Heart left ventricle (tissue), 16 donors: ENCODE measurements around the gene SFSWAP. TPM values are rescaled to one million over a fixed set of nuclear protein-coding genes. Genes with fewer than 3 reads are reported as not detected.

ENCODE experiments used
- ATAC-seq, 4 donors: fragments of 200-7000 bp; cut with Tn5 transposase; one replicate each; pipeline ENCODE4 v1.9.1; 2020 to 2022; ENCODE audit warnings: moderate library complexity in 4 of 4, mild to moderate bottlenecking in 3 of 4, moderate number of reproducible peaks in 1 of 4
- DNase-seq, 5 donors: peaks; one replicate each; pipeline ENCODE4 v3.0.0-alpha.2; 2020
- H3K27ac ChIP-seq, 12 donors: fragments of 200-600 bp; sonication (generic) in 4 of 12; one replicate each; pipeline versions ENCODE4 v1.5.0 to v1.8.0; 2016 to 2022; ENCODE audit warnings: mild to moderate bottlenecking in 2 of 12
- H3K27me3 ChIP-seq, 9 donors: fragments of 200-600 bp; sonication (generic) in 2 of 9; one replicate each; pipeline versions ENCODE4 v1.5.1 to v1.8.0; 2016 to 2022; ENCODE audit warnings: mild to moderate bottlenecking in 3 of 9
- H3K36me3 ChIP-seq, 9 donors: fragments of 200-600 bp; sonication (generic) in 2 of 9; one replicate each; pipeline versions ENCODE4 v1.5.0 to v1.8.0; 2018 to 2022; ENCODE audit warnings: mild to moderate bottlenecking in 2 of 9
- H3K4me1 ChIP-seq, 12 donors: fragments of 200-600 bp; sonication (generic) in 4 of 12; one replicate each; pipeline versions ENCODE4 v1.5.0 to v1.8.0; 2016 to 2022; ENCODE audit warnings: mild to moderate bottlenecking in 3 of 12
- H3K4me3 ChIP-seq, 12 donors: fragments of 200-600 bp; sonication (generic) in 4 of 12; one replicate each; pipeline versions ENCODE4 v1.5.0 to v1.8.0; 2017 to 2022; ENCODE audit warnings: mild to moderate bottlenecking in 9 of 12, moderate library complexity in 4 of 12
- H3K9me3 ChIP-seq, 12 donors: fragments of 200-600 bp; sonication (generic) in 4 of 12; one replicate each; pipeline versions ENCODE4 v1.5.0 to v1.8.0; 2016 to 2022; ENCODE audit warnings: mild to moderate bottlenecking in 1 of 12
- CTCF ChIP-seq, 12 donors: fragments of 200-600 bp; sonication (generic) in 4 of 12; IDR thresholded peaks; one replicate each; pipeline versions ENCODE4 v1.5.0 to v1.8.0; 2018 to 2022; ENCODE audit warnings: antibody characterized with exemption in 12 of 12, mild to moderate bottlenecking in 5 of 12
- POLR2A ChIP-seq, 2 donors: fragments of 450-650 bp; IDR thresholded peaks; one replicate each; pipeline ENCODE4 v1.6.1; 2017; ENCODE audit warnings: antibody characterized with exemption in 2 of 2, mild to moderate bottlenecking in 2 of 2, moderate library complexity in 2 of 2
- WGBS, 4 donors: extraction: QIAGEN DNeasy Blood & Tissue Kit in 2 of 4; methylation state at CpG; one replicate each; pipeline versions ENCODE4 v1.1.5 to v1.1.7; 2013 to 2018; 5-methylcytosine and 5-hydroxymethylcytosine counted together
- intact Hi-C, 10 donors: fragments of 100-400 bp; cut with DNase I; formaldehyde crosslinking; loops; one replicate each; pipeline versions ENCODE4 v1.11.1 to v1.14.2; 2022
- polyA plus RNA-seq, 2 donors: library from polyadenylated mRNA; stranded (reverse); fragments of 200-250 nt; gene quantifications; one replicate each; pipeline ENCODE4 v1.2.3, GENCODE V29; 2013
- total RNA-seq, 9 donors: library from RNA; depleted of rRNA in 2 of 9; stranded (reverse); fragments of >200 nt in 2 of 9; fragmentation: NEBNext Ultra II Directional in 3 of 9; extraction: Animal tissue kit (Norgen Biotek cat#: 25700) in 3 of 9; gene quantifications; one replicate each; pipeline versions ENCODE4 v1.1.0 to v1.2.4, GENCODE V29; 2016 to 2023
- donor health status: ischemic (EF 13 %, LVEDD 7.1; RV severe dilation, severe dysfunction).
- donor health status: healthy with polysubstance abuse.
- donor health status: DM: no; HTN: yes; CAD: no.
- donor health status: DM: no; HTN: no; CAD: no.
- donor health status: ischemic (EF 25% LVEDD 6.9; RV normal size, moderate dysfunction).
- donor health status: ischemic (EF 25% LVEDD 5.7; RV mildly dilated, moderate dysfunction).
- donor health status: healthy.
- donor health status: DM: yes; HTN: yes; CAD: no.
- donor health status: ischemic (EF 35%, LVEDD 5.7; RV mildly dilated, moderate dysfunction).
- donor health status: nonischemic (EF 11% LVEDD 7.7; RV severe dilation, severe dysfunction).
- donor health status: DM: yes; HTN: yes; CAD: no.
- donor health status: PGD.
- donor health status: ischemic (EF 29% LVEDD 5.4; RV normal size, mild dysfunction).
- donor health status: nonischemic (EF 23%, LVEDD 6.1; RV moderate dilation, normal function).

SFSWAP gene
- total and polyA plus RNA-seq, 11 donors, result 10.4 to 25.1 (median 18.6) TPM

GRCh38 chr12:131752451-131752850, 41.6 kb downstream of the SFSWAP start:
- H3K4me1 ChIP-seq, result peaks cover 0 to 5% (median 0%) of the 10 kb centered on the region in 12 donors
- WGBS, 4 donors, result 86 to 90% (median 88%) methylated on average over 11 of the region's 11 CpGs
- H3K27ac ChIP-seq, result no peak overlapping the region
- TF ChIP-seq CTCF (IDR thresholded peaks at IDR 0.05), result no peak
- no peak for TF ChIP-seq POLR2A (IDR thresholded peaks at IDR 0.05)
- no peak for ATAC-seq
- peaks cover 0 to 100% (median 80%) of the 10 kb centered on the region in 9 donors for H3K36me3 ChIP-seq
- no peaks in the 10 kb centered on the region for H3K27me3 ChIP-seq
- no peak overlapping the region for H3K4me3 ChIP-seq
- H3K9me3 ChIP-seq, result no peaks in the 10 kb centered on the region
- no peak for DNase-seq
- intact Hi-C loops, result no loop called here

- H3K27me3 ChIP-seq, result no peaks in the 10 kb centered on the region
- WGBS, 4 donors, result 93 to 94% (median 93%) methylated on average over 20 of the region's 20 CpGs
- intact Hi-C loops, result no loop called here
- H3K27ac ChIP-seq, result no peak overlapping the region
- no peak overlapping the region for H3K4me3 ChIP-seq
- TF ChIP-seq POLR2A (IDR thresholded peaks at IDR 0.05) (no peak), CTCF (IDR thresholded peaks at IDR 0.05) (no peak)
- H3K4me1 ChIP-seq, result peaks cover 0 to 9% (median 0%) of the 10 kb centered on the region in 12 donors
- ATAC-seq (no peak), DNase-seq (no peak)
- H3K36me3 ChIP-seq, result peaks cover 0 to 100% (median 84%) of the 10 kb centered on the region in 9 donors
- no peaks in the 10 kb centered on the region for H3K9me3 ChIP-seq
These were observed 42.1 kb downstream of the SFSWAP start for GRCh38 chr12:131753005-131753404.

GRCh38 chr12:131753757-131754156, 42.9 kb downstream of the SFSWAP start:
- intact Hi-C loops, result no loop called here
- Histone ChIP-seq H3K4me3 (no peak overlapping the region), H3K27ac (no peak overlapping the region), H3K9me3 (no peaks in the 10 kb centered on the region), H3K4me1 (peaks cover 0 to 13% (median 0%) of the 10 kb centered on the region in 12 donors), H3K27me3 (no peaks in the 10 kb centered on the region), H3K36me3 (peaks cover 0 to 100% (median 85%) of the 10 kb centered on the region in 9 donors)
- DNase-seq (no peak), ATAC-seq (no peak)
- 97 to 98% (median 97%) methylated on average over 8 of the region's 8 CpGs for WGBS, 4 donors
- TF ChIP-seq POLR2A (IDR thresholded peaks at IDR 0.05), result no peak
- no peak for TF ChIP-seq CTCF (IDR thresholded peaks at IDR 0.05)

GRCh38 chr12:131754184-131754583, 43.3 kb downstream of the SFSWAP start:
- intact Hi-C loops, result no loop called here
- 93 to 95% (median 94%) methylated on average over 12 to 17 of the region's 17 CpGs for WGBS, 4 donors
- no peaks in the 10 kb centered on the region for H3K9me3 ChIP-seq
- TF ChIP-seq POLR2A (IDR thresholded peaks at IDR 0.05) (no peak), CTCF (IDR thresholded peaks at IDR 0.05) (no peak)
- no peak for DNase-seq
- H3K36me3 ChIP-seq, result peaks cover 0 to 100% (median 85%) of the 10 kb centered on the region in 9 donors
- no peak for ATAC-seq
- H3K4me1 ChIP-seq, result peaks cover 0 to 11% (median 0%) of the 10 kb centered on the region in 12 donors
- H3K27ac ChIP-seq, result no peak overlapping the region
- H3K4me3 ChIP-seq, result no peak overlapping the region
- H3K27me3 ChIP-seq, result no peaks in the 10 kb centered on the region
